GM18909 (cell line): ENCODE data around the gene TAPBPL.
A peak's percentile ranks its signal among the peaks of the same experiment; 100 is the strongest.
"Not testable (repeated sequence)": the region's sequence is repeated elsewhere in the genome, so short reads cannot be mapped to it uniquely, and the experiment has no call there.

Experiments used
- ATAC-seq: cut with Tn5 transposase; IDR thresholded peaks from one replicate; pipeline ENCODE4 v1.9.1; 2021; ENCODE audit warnings: mild to moderate bottlenecking; ENCODE audit not compliant: unreplicated experiment, poor library complexity

TAPBPL gene

GRCh38 chr12:6461401-6462233, 9.8 kb downstream of the TAPBPL start:
- peak; percentile 75 for ATAC-seq

DNA sequence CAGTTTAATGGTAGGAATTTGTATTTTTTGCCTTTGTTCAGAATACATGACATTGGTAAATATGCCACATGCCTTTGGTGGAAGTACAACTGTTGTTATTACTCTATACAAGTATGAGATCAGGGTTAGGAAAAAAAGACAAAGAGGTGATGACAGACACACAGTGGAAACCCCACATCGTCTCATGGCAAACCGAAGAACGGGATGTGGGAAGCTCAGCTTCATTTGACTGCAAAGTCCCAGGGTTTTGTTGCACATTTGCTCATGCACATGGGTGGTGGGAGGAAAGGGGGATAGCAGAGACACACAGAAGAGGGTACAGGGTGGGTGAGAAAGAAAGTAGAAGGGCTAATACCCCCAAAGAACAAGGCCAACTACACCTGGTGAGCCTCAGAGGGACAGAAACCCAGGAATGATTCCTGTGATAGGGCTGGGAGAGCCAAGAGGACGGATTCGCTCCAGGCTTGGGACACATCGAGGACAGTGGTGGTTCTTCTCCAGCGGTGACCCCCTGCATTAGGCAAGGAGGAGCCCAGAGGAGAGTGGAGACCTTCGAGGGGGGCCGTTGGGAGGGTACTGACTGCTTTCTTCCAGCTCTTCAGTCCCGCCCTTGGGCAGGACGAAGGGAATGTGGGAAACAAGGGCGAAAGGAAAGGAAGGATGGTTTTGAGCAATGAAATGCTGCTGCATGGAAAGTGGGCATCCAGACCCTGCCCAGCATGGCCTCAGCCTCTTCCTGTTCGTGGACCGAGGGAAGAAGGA, 10.6 kb downstream of the TAPBPL start:
- no peak for ATAC-seq

DNA sequence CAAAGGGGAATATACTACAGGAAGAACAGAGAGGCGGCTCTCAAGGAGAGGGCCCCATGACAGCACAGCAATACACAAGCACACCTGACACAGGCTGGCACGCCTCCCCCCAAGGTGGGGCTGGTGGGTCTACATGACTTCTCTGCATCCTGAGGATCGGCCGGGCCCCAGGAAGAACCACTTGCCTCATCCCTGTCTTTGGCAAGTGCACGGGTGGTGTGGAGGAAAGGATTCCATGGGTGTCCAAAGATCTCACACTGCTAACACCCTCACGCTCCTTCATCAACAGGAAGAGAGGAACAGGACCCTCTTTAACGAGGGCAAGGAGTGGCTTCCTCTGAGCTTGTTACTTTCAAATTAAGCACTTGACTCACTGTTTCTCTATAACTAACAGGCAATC, 11.4 kb downstream of the TAPBPL start:
- no peak for ATAC-seq

- ATAC-seq, result no peak
These were observed 12.0 kb downstream of the TAPBPL start for GRCh38 chr12:6463858-6464257.

- no peak for ATAC-seq
These were observed 12.7 kb downstream of the TAPBPL start for GRCh38 chr12:6464531-6464930.

DNA sequence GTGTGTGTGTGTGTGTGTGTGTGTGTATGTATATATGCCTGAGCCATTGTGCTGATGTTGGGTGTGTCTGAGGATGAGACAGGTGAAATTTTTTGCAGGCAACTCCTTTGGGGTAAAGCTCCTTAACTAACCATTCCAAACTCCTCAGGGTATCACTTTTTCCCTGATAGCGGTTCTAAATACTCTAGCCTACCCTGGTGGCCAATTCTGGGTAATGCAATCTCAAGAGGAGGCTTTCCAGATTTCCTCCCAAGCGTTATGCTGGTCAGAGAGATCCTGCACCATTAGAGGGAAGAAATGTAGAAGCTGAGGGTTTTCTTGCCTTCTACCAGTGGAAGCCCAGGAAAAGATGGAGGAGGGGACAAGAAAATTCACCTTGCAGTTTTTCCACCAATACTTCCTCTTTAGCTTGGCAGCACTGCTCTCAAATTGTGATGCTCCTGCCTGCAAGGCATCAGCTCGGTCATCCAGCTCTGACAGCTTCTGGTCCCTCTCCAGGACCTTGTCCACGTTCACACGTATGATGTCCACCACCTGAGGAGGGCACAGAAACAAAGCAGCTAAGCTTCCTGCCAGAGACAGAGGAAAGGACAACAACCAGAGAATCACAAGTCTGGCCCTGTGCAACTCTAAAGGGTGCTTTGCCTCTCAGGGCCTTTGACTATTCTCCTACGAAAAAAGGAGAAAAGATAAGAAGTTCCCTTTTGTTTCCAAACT, 13.8 kb downstream of the TAPBPL start:
- ATAC-seq, result no peak

DNA sequence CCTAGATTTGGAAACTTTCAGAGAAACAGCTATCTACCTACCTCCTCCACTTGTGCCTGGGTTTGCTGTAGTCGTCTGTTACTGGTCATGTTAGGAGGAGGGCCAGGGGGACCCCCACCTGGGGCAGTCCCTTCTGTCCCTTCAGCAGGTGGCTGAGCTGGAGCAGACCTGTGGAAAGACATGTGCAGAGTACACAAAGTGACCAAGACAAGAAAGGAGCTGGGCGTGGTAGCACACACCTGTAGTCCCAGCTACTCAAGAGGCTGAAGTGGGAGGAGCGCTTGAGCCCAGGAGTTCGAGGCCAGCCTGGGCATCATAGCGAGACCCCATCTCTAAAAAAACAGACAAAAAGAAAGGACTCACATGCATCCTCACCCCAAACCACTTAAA, 14.3 kb downstream of the TAPBPL start:
- no peak for ATAC-seq

DNA sequence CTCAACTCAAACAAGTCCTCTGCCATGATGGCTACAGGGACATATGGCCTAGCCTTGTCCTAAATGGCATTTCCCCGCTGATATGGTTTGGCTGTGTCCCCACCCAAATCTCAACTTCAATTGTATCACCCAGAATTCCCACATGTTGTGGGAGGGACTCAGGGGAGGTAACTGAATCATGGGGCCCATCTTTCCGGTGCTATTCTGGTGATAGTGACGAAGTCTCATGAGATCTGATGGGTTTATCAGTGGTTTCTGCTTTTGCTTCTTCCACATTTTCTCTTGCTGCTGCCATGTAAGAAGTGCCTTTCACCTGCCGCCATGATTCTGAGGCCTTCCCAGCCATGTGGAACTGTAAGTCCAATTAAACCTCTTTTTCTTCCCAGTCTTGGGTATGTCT, 14.9 kb downstream of the TAPBPL start:
- ATAC-seq, result not testable (repeated sequence)

DNA sequence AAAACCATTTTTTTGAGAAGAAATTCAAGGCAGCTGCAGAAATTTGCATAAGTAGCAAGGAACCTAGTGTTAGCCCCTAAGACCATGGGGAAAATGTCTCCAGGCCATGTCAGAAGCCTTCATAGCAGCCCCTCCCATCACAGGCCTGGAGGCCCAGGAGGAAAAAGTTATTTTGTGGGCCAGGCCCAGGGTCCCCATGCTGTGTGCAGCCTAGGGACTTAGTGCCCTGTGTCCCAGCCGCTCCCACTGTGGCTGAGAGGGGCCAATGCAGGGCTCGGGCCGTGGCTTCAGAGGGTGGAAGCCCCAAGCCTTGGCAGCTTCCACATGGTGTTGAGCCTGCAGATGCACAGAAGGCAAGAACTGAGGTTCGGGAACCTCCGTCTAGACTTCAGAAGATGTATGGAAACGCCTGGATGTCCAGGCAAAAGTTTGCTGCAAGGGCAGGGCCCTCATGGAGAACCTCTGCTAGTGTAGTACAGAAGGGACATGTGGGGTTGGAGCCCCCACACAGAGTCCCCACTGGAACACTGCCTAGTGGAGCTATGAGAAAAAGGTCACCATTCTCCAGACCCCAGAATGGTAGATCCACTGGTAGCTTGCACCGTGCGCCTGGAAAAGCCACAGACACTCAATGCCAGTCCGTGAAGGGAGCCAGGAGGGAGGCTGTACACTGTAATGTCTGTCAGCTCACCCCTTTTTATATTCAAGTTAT, 15.9 kb downstream of the TAPBPL start:
- ATAC-seq, result not testable (repeated sequence)

DNA sequence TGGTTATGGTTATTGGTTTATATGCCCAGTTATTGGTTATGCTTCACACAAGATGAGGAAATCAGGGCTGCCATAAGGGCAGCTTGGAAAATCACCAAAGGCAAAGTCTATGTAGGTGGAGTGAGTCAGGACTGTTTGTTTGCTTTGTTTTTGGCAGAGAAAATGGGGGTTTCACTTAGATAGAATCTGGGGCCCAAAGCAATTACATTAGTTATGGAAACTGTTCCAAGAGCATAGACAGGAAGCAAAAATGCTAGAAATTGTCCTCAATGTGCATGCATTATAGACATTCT, 16.4 kb downstream of the TAPBPL start:
- ATAC-seq, result no peak

- no peak for ATAC-seq
These were observed 17.2 kb downstream of the TAPBPL start for GRCh38 chr12:6469092-6469491.

- no peak for ATAC-seq
These were observed 17.9 kb downstream of the TAPBPL start for GRCh38 chr12:6469609-6470374.

- peak; percentile 88 for ATAC-seq
These were observed 18.7 kb downstream of the TAPBPL start, which contains the start of gene VAMP1 for GRCh38 chr12:6470375-6471163. TSS of gene VAMP1 (minus strand) at chr12:6470677. CDS start at chr12:6470531, 146 bp downstream.

- no peak for ATAC-seq
These were observed 20.1 kb downstream of the TAPBPL start for GRCh38 chr12:6471989-6472360.

DNA sequence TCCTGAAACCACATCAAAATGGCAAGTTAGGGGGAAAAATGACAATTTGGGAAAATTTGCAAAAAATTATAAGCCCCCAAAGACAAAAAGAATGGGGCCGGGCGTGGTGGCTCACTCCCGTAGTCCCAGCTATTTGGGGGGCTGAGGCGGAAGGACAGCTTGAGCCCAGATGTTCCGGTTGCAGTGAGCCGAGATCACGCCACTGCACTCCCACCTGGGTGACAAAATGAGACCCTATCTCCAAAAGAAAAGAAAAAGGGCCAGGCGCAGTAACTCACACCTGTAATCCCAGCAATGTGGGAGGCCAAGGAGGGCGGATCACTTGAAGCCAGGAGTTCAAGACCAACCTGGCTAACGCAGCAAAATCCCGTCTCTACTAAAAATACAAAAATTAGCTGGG, 20.6 kb downstream of the TAPBPL start:
- no peak for ATAC-seq

DNA sequence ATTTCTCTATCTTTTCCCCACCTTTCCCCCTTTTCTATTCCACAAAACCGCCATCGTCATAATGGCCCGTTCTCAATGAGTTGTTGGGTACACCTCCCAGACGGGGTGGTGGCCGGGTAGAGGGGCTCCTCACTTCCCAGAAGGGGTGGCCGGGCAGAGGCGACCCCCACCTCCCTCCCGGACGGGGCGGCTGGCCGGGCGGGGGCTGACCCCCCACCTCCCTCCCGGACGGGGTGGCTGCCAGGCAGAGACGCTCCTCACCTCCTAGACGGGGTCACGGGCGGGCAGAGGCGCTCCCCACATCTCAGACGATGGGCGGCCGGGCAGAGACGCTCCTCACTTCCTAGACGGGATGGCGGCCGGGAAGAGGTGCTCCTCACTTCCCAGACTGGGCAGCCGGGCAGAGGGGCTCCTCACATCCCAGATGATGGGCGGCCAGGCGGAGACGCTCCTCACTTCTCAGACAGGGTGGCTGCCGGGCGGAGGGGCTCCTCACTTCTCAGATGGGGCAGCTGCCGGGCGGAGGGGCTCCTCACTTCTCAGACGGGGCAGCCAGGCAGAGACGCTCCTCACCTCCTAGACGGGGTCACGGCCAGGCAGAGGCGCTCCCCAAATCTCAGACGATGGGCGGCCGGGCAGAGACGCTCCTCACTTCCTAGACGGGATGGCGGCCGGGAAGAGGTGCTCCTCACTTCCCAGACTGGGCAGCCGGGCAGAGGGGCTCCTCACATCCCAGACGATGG, 23.6 kb downstream of the TAPBPL start:
- ATAC-seq, result not testable (repeated sequence)

DNA sequence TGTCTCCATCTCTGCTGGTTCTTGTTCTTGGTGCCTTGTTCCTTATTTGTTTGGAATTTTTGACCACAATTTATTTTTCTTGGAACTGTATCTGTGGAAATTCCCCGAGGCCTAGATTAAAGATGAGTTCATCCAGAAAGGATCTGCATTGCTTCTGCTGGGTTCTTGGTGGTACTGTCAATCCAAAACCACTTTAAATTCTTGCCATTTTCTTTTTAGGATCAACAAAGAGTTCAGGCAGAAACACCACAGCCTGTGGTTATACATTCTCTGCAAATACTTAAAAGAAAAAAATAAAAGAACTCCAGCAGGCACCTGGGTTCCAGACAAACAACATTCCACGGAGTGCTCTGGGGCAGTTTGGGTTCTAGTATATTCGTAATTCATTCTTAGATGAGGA, 24.6 kb downstream of the TAPBPL start:
- no peak for ATAC-seq

DNA sequence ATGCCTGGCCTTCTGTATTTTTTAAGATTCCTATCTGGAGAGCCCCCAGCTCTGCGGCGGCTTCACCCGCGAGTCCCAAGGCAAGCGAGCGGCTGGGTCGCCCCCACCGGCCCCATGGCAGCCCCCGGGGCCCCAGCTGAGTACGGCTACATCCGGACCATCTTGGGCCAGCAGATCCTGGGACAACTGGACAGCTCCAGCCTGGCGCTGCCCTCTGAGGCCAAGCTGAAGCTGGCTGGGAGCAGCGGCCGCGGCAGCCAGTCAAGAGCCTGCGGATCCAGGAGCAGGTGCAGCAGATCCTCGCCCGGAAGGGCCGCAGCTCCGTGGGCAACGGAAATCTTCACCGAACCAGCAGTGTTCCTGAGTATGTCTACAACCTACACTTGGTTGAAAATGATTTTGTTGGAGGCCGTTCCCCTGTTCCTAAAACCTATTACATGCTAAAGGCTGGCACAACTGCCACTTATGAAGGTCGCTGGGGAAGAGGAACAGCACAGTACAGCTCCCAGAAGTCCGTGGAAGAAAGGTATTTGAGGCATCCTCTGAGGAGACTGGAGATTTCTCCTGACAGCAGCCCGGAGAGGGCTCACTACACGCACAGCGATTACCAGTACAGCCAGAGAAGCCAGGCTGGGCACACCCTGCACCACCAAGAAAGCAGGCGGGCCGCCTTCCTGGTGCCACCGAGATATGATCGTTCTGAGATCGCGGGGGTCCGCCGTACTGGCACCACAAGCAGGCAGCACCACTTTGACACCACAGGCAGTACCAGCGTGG, 25.9 kb downstream of the TAPBPL start:
- not testable (repeated sequence) for ATAC-seq
